Spleen (tissue), 7 donors: Measurements from ENCODE around the gene ZNF808.

Source experiments
- CTCF ChIP-seq, 11 experiments: fragments of 200-600 bp in 7 of 11; fragments of 450-650 bp in 4 of 11; sonication (generic) in 4 of 11; IDR thresholded peaks in 8 of 11; conservative IDR thresholded peaks in 3 of 11; 1 replicate in 7 of 11; 2 replicates in 4 of 11; pipeline versions ENCODE4 v1.4.0 to v1.8.0; 2016 to 2021; ENCODE audit warnings: antibody characterized with exemption in 11 of 11, inconsistent platforms in 4 of 11, mild to moderate bottlenecking in 1 of 11
- POLR2A ChIP-seq, 3 donors: fragments of 450-650 bp; IDR thresholded peaks; one replicate each; pipeline ENCODE4 v1.5.1; 2017; ENCODE audit warnings: antibody characterized with exemption in 3 of 3, mild to moderate bottlenecking in 1 of 3
- donor health status: DM: no; HTN: no; CAD: no; lungs with moderate emphysema.
- donor health status: DM: no; HTN: no; CAD: no.
- donor health status: DM: no; HTN: no; CAD: no.

- TF ChIP-seq POLR2A (IDR thresholded peaks at IDR 0.05) (no peak), CTCF (IDR thresholded peaks at IDR 0.05 in 8 of 11, conservative IDR thresholded peaks at IDR 0.05 in 3 of 11) (no peak)
These were observed 14.1 kb downstream of the ZNF808 start for GRCh38 chr19:52541608-52542007.
